Measurements from ENCODE around the gene CPLX3.
"Not testable (repeated sequence)": the region's sequence is repeated elsewhere in the genome, so short reads cannot be mapped to it uniquely, and the experiment has no call there.

The CPLX3 gene

GRCh38 chr15:74826364-74826819, at the start of gene CPLX3:
Gene CPLX3 (plus strand): TSS chr15:74826627. CDS start chr15:74826704, 77 bp downstream.
- in situ Hi-C loops (cut with HindIII; ENCODE audit: low pct_ligation_motif_present, low pct_unique_long_range_greater_than_20kb, low sequenced_read_pairs), result no loop called here
- peak; percentile 6 for DNase-seq

GRCh38 chr15:74776821-74777768, 49.3 kb upstream of the CPLX3 start:
- in situ Hi-C loops (cut with HindIII; ENCODE audit: low pct_ligation_motif_present, low pct_unique_long_range_greater_than_20kb, low sequenced_read_pairs), result no loop called here
- DNase-seq, result no peak

GRCh38 chr15:74777769-74778598, 48.4 kb upstream of the CPLX3 start:
- DNase-seq, result no peak
- in situ Hi-C loops (cut with HindIII; ENCODE audit: low pct_ligation_motif_present, low pct_unique_long_range_greater_than_20kb, low sequenced_read_pairs), result no loop called here

GRCh38 chr15:74778599-74778970, 47.8 kb upstream of the CPLX3 start:
- no peak for DNase-seq
- in situ Hi-C loops (cut with HindIII; ENCODE audit: low pct_ligation_motif_present, low pct_unique_long_range_greater_than_20kb, low sequenced_read_pairs), result no loop called here

- in situ Hi-C loops (cut with HindIII; ENCODE audit: low pct_ligation_motif_present, low pct_unique_long_range_greater_than_20kb, low sequenced_read_pairs), result no loop called here
These were observed 47.2 kb upstream of the CPLX3 start for GRCh38 chr15:74779162-74779648.

GRCh38 chr15:74780523-74781430, 45.6 kb upstream of the CPLX3 start:
- DNase-seq, result no peak
- in situ Hi-C loops (cut with HindIII; ENCODE audit: low pct_ligation_motif_present, low pct_unique_long_range_greater_than_20kb, low sequenced_read_pairs), result no loop called here

More at GRCh38 chr15:74779162-74779648, 47.2 kb upstream of the CPLX3 start:
- no peak for DNase-seq

GRCh38 chr15:74781431-74782258, 44.8 kb upstream of the CPLX3 start, which contains the start of gene CSK:
Gene CSK (plus strand): TSS chr15:74782080. CDS start chr15:74798298, 16,218 bp downstream.
- in situ Hi-C loops (cut with HindIII; ENCODE audit: low pct_ligation_motif_present, low pct_unique_long_range_greater_than_20kb, low sequenced_read_pairs), result no loop called here
- peak; percentile 70 for DNase-seq

GRCh38 chr15:74782259-74783071, 44.0 kb upstream of the CPLX3 start:
- no peak for DNase-seq
- in situ Hi-C loops (cut with HindIII; ENCODE audit: low pct_ligation_motif_present, low pct_unique_long_range_greater_than_20kb, low sequenced_read_pairs), result no loop called here

GRCh38 chr15:74783072-74783807, 43.2 kb upstream of the CPLX3 start:
- DNase-seq, result no peak
- in situ Hi-C loops (cut with HindIII; ENCODE audit: low pct_ligation_motif_present, low pct_unique_long_range_greater_than_20kb, low sequenced_read_pairs), result no loop called here

- no peak for DNase-seq
- in situ Hi-C loops (cut with HindIII; ENCODE audit: low pct_ligation_motif_present, low pct_unique_long_range_greater_than_20kb, low sequenced_read_pairs), result no loop called here
These were observed 42.6 kb upstream of the CPLX3 start for GRCh38 chr15:74783808-74784175.

- in situ Hi-C loops (cut with HindIII; ENCODE audit: low pct_ligation_motif_present, low pct_unique_long_range_greater_than_20kb, low sequenced_read_pairs), result no loop called here
- DNase-seq, result no peak
These were observed 41.8 kb upstream of the CPLX3 start for GRCh38 chr15:74784426-74785193.

GRCh38 chr15:74785194-74786032, 41.0 kb upstream of the CPLX3 start:
- in situ Hi-C loops (cut with HindIII; ENCODE audit: low pct_ligation_motif_present, low pct_unique_long_range_greater_than_20kb, low sequenced_read_pairs), result no loop called here
- no peak for DNase-seq

GRCh38 chr15:74786081-74786480, 40.3 kb upstream of the CPLX3 start:
- in situ Hi-C loops (cut with HindIII; ENCODE audit: low pct_ligation_motif_present, low pct_unique_long_range_greater_than_20kb, low sequenced_read_pairs); DNase-seq: not testable (repeated sequence)

GRCh38 chr15:74786551-74787165, 39.8 kb upstream of the CPLX3 start:
- no peak for DNase-seq
- in situ Hi-C loops (cut with HindIII; ENCODE audit: low pct_ligation_motif_present, low pct_unique_long_range_greater_than_20kb, low sequenced_read_pairs), result no loop called here

Measured in ACHN (cell line).